KMS-11 (cell line): Measurements from ENCODE around the gene RYR2.
"Not testable (repeated sequence)": the region's sequence is repeated elsewhere in the genome, so short reads cannot be mapped to it uniquely, and the experiment has no call there.

Experiments
- H2AFZ ChIP-seq: fragments of 200-600 bp; sonication (generic); 2 replicates; pipeline ENCODE4 v1.6.1; 2016; ENCODE audit warnings: antibody characterized with exemption, mixed run types, low read depth
- H3K27ac ChIP-seq: fragments of 200-600 bp; sonication (generic); 2 replicates; pipeline ENCODE4 v1.6.1; 2016; ENCODE audit warnings: mild to moderate bottlenecking, mixed run types
- H3K27me3 ChIP-seq: fragments of 200-600 bp; sonication (generic); 2 replicates; pipeline ENCODE4 v1.6.1; 2017; ENCODE audit warnings: mild to moderate bottlenecking, low read depth, mixed run types, moderate library complexity; ENCODE audit not compliant: insufficient read depth
- H3K36me3 ChIP-seq: fragments of 200-600 bp; sonication (generic); 2 replicates; pipeline ENCODE4 v1.6.1; 2017; ENCODE audit warnings: mild to moderate bottlenecking, mixed run types; ENCODE audit not compliant: insufficient read depth
- H3K4me1 ChIP-seq: fragments of 200-600 bp; sonication (generic); 2 replicates; pipeline ENCODE4 v1.6.1; 2016; ENCODE audit warnings: mild to moderate bottlenecking, low read depth, mixed run types; ENCODE audit not compliant: poor library complexity, severe bottlenecking
- H3K4me2 ChIP-seq: fragments of 200-600 bp; sonication (generic); 2 replicates; pipeline ENCODE4 v1.7.0; 2016; ENCODE audit warnings: mild to moderate bottlenecking, mixed run types
- H3K4me3 ChIP-seq: fragments of 200-600 bp; sonication (generic); IDR thresholded peaks from 2 replicates; pipeline ENCODE4 v1.6.1; 2017; ENCODE audit warnings: low read depth, low read length, mixed read lengths; ENCODE audit not compliant: insufficient read depth
- H3K79me2 ChIP-seq: fragments of 200-600 bp; sonication (generic); 2 replicates; pipeline ENCODE4 v1.6.1; 2016; ENCODE audit warnings: low read depth, mixed run types; ENCODE audit not compliant: insufficient read depth
- H3K9ac ChIP-seq: fragments of 200-600 bp; sonication (generic); 2 replicates; pipeline ENCODE4 v1.6.1; 2016; ENCODE audit warnings: mild to moderate bottlenecking, mixed run types
- H4K20me1 ChIP-seq: fragments of 200-600 bp; sonication (generic); 2 replicates; pipeline ENCODE4 v1.6.1; 2016; ENCODE audit warnings: mild to moderate bottlenecking, mixed run types; ENCODE audit not compliant: insufficient read depth
- CTCF ChIP-seq: fragments of 200-600 bp; sonication (generic); conservative IDR thresholded peaks from 2 replicates; pipeline ENCODE4 v1.6.1; 2017; ENCODE audit warnings: low read depth, mild to moderate bottlenecking, antibody characterized with exemption, low read length, moderate library complexity, mixed read lengths

The RYR2 gene

GRCh38 chr1:237120683-237121082 lies 78.7 kb downstream of the RYR2 start:
- Histone ChIP-seq H3K4me2 (no peak overlapping the region), H3K9ac (no peak overlapping the region), H3K36me3 (no peaks in the 10 kb centered on the region), H3K27ac (no peak overlapping the region), H3K79me2 (no peaks in the 10 kb centered on the region), H4K20me1 (no peaks in the 10 kb centered on the region), H3K4me1 (no peaks in the 10 kb centered on the region), H3K4me3 (no peak overlapping the region), H3K27me3 (no peaks in the 10 kb centered on the region), H2AFZ (no peak overlapping the region)
- no peak for TF ChIP-seq CTCF

- no peak overlapping the region for H3K9ac ChIP-seq
These were observed 83.0 kb downstream of the RYR2 start for GRCh38 chr1:237124856-237125462.

DNA sequence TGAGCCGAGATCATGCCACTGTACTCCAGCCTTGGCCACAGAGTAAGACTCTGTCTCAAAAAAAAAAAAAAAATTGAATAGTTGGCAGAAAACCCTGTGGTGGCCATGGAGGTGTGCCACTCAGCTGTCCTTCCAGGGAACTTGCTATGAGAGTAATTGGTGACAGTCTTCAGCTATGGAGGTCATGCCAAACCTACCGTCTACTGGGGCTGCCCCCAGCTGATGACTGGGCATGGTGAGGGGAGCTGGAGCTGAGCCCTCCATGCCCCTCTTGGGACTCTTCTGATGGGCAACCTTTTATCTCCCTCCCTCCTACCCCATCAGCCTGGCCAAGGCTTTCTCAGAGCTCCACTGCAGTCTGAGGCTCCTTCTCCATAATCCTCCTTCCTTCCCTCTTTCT lies 84.2 kb downstream of the RYR2 start:
- H3K9ac ChIP-seq: no peak overlapping the region
- no peak overlapping the region for H3K27ac ChIP-seq
- no peaks in the 10 kb centered on the region for H3K36me3 ChIP-seq
- no peak for TF ChIP-seq CTCF
- H4K20me1 ChIP-seq: no peaks in the 10 kb centered on the region
- no peak overlapping the region for H3K4me2 ChIP-seq
- H3K27me3 ChIP-seq: no peaks in the 10 kb centered on the region
- H3K4me1 ChIP-seq: no peaks in the 10 kb centered on the region
- H3K4me3 ChIP-seq: no peak overlapping the region
- no peaks in the 10 kb centered on the region for H3K79me2 ChIP-seq
- H2AFZ ChIP-seq: no peak overlapping the region

More at GRCh38 chr1:237124856-237125462, 83.0 kb downstream of the RYR2 start:
- no peak overlapping the region for H3K4me3 ChIP-seq
- no peaks in the 10 kb centered on the region for H3K36me3 ChIP-seq
- no peaks in the 10 kb centered on the region for H4K20me1 ChIP-seq
- H3K4me2 ChIP-seq: no peak overlapping the region
- no peaks in the 10 kb centered on the region for H3K27me3 ChIP-seq
- no peak overlapping the region for H3K27ac ChIP-seq
- TF ChIP-seq CTCF: peak; percentile 54
- H3K79me2 ChIP-seq: no peaks in the 10 kb centered on the region
- no peak overlapping the region for H2AFZ ChIP-seq
- no peaks in the 10 kb centered on the region for H3K4me1 ChIP-seq

DNA sequence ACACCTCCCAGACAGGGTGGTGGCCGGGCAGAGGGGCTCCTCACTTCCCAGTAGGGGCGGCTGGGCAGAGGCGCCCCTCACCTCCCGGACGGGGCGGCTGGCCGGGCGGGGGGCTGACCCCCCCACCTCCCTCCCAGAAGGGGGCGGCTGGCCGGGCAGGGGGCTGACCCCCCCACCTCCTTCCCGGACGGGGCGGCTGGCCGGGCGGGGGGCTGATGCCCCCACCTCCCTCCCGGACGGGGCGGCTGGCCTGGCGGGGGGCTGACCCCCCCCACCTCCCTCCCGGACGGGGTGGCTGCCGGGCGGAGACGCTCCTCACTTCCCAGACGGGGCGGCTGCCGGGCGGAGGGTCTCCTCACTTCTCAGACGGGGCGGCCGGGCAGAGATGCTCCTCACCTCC lies 85.3 kb downstream of the RYR2 start:
- H3K4me3 ChIP-seq, H3K79me2 ChIP-seq, H2AFZ ChIP-seq, H3K9ac ChIP-seq, H3K4me1 ChIP-seq, H3K4me2 ChIP-seq, H3K36me3 ChIP-seq, H3K27me3 ChIP-seq, H4K20me1 ChIP-seq, H3K27ac ChIP-seq: not testable (repeated sequence)

GRCh38 chr1:237133921-237134320 lies 91.9 kb downstream of the RYR2 start:
- Histone ChIP-seq H2AFZ (no peak overlapping the region), H3K27ac (no peak overlapping the region), H3K79me2 (no peaks in the 10 kb centered on the region), H3K4me2 (no peak overlapping the region), H4K20me1 (no peaks in the 10 kb centered on the region), H3K27me3 (no peaks in the 10 kb centered on the region), H3K36me3 (no peaks in the 10 kb centered on the region), H3K4me3 (no peak overlapping the region), H3K4me1 (no peaks in the 10 kb centered on the region), H3K9ac (no peak overlapping the region)
- TF ChIP-seq CTCF: no peak
